ENCODE data around the gene IFNGR1. TPM values are rescaled to one million over a fixed set of nuclear protein-coding genes. Genes with fewer than 3 reads are reported as not detected.

Gene IFNGR1
- polyA plus RNA-seq, 1 donor, result 66.3 TPM

DNA sequence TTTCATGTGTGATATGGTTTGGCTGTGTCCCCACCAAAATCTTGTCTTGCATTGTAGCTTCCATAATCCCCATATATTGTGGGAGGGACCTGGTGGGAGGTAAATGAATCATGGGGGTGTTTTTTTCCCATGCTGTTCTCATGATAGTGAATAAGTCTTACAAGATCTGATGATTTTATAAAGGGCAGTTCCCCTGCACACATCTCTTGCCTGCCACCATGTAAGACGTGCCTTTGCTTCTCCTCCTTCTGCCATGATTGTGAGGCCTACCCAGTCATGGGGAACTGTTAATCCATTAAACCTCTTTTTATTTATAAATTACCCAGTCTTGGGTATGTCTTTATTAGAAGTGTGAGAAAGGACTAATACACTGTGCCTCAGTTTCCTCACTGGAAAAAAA is 41.6 kb downstream of the IFNGR1 start:
- no peak for DNase-seq

DNA sequence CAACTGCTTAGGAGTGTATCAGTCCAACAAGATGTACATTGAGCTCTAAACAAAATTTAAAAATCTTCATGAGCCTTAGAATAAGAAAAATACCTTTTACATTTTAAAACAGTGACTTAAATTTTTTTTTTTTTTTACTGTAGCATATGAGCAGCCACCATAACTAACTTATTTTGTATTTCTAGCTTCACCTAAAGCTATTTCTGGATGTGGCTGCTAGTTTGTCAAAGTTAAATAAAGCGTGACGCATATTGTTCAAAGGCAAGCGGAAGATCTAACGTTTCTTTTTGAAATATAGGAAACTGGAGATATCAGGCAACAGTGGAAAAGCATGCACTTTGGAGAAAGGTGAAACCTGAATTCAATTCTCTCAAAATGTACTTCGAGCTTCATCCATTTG is 42.5 kb downstream of the IFNGR1 start:
- no peak for DNase-seq

DNA sequence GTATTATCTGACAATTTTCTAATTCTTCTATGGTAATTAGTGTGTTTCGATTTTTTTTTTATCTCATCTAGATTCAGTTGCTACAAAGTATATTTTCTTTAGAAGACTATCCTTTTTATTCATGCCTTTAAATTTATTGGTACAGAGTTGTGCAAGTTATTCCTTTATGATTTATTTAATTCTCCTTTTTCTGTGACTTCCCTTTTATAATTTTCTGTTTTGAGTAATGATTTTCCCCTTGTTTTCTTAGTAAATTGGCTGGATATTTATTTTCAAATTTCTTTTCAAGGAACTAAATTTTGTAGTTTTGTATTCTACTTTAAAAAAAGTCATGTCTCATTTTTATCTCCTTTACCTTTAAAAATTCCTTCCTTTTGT is 43.3 kb downstream of the IFNGR1 start:
- DNase-seq, result no peak

DNA sequence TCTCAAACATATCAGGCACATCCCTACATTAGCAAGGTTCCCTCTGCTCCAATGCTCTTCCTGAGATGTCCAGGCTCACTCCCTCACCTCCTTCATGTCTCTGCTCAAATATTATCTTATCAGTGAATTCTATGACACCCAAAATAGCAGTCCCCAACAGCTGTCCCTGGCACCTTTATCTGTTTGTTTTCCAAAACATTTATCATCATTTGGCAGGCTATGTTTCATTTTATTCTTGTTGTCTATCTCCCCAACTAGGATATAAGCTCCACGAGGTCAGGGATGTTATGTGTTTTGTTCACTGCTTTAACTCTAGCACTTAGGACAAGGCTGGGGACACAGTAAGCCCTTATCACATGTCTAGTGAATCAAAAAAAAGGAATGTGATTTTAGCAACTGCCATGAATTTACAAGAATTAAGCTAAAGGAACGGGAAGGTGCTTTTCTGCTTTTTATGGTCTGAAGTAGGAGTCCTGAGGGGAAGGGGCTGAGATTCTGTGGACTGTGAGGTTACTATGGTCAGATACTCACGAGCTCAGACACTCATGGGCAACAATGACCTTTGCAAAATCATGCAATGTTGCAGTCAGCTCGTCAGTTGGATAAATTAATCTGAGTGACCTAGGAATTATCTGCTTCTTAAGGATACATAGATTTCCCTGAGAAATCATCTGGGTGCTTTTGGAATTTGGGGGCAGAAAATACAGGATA is 43.9 kb downstream of the IFNGR1 start:
- DNase-seq, result no peak

DNA sequence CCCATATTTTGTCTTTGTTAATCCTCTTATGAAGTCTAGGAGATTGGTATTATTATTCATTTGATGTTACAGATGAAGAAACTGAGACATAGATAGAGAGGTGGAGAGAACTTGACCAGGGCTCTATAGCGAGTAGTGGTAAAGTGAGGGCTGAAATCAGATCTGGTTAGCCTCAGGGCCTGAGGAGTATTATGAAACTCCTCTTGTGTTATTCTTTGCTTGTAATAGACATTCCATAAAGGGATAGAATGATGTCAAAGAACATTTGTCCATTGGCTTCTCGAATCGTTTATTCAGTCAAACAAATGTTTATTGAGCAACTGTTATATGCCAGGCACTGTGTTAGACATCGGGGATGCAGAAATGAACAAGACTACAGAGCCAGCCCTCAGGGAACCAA is 45.7 kb downstream of the IFNGR1 start, which contains the start of gene IL22RA2:
TSS of gene IL22RA2 (minus strand) at position 144 of the 400 bp plus-strand sequence. CDS start 11,895 bp downstream, outside the sequence.
- DNase-seq, result no peak

DNA sequence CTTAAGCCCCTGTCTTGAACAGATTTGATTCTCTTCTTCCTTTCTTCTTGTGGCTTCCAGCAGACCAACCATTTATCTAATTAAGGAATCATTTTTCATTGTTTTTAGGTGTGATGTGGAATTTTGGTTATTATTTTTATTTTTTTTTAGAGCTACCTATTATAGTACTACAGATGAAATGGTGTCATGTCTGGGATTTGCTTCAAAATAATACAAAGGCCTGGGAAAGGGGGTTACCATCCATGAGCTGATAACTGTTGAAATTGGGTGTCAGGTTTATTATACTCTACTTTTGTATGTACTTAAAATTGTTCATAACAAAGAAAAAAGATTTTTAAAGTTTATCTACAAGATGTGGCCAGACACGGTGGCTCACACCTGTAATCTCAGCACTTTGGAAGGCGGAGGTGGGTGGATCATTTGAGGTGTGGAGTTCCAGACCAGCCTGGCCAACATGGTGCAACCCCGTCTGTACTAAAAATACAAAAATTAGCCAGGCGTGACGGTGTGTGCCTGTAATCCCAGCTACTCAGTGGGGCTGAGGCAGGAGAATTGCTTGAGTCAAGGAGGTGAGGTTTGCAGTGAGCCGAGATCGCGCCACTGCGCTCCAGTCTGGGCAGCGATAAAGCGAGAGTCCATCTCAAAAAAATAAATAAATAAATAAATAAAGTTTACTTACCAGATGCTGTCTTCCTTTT is 46.3 kb downstream of the IFNGR1 start:
- DNase-seq, result no peak

DNA sequence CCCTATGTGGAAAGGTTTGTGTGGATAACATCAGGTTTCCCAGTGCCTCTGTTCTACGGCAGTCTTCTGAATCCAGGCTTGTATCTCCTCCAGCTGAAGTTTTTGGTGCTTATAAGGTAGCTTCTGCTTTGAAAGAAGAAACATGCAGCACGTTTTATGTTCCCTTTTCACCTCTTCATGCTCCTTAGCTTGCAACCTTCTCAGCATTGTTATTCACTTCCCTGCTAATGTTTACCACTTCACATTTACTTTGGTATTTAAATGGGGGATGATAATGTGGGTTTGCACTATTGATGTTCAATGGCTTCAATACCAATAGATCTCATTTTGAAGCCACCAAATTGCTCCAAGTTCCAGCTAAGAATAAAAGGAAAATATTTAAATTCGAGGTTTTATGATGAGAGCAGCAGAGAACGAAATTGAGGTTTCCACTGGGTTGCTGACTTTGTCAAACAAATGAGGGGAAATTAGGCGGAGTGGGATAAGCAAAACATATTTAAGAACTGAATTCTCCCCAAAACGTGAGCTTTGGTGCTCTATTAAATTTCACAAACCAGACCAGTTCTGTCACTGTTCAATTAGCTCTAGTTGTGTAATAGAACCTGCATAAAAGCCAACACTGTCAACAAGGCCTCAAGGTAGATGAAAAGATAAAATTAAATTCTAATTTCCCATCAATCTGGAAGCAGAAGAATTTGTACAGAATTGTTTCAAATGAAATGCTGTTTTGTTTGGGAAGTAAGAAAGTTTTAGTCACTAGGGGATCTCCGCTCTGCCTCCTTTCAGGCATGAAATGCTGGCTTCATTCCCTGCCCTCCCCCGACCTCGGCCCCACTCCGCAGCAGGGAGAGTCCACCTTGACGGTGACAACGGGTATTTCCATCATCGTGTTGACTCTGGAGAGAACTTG is 47.1 kb downstream of the IFNGR1 start:
- no peak for DNase-seq

DNA sequence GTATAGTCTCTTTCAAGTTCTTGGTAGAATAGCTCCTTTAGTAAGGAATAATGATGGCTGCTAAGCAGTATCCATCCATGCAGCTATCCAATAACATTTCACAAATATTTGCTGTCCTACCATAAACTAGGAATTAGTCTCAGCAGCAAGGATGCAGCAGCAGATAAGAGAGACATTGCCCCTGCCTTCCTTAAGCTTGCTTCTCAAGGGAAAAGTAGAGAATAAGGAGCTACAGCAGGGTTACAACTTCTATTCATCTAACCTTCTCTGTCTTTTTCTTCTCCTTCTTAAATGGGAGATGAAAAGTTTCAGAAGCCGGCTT is 48.2 kb downstream of the IFNGR1 start:
- no peak for DNase-seq

DNA sequence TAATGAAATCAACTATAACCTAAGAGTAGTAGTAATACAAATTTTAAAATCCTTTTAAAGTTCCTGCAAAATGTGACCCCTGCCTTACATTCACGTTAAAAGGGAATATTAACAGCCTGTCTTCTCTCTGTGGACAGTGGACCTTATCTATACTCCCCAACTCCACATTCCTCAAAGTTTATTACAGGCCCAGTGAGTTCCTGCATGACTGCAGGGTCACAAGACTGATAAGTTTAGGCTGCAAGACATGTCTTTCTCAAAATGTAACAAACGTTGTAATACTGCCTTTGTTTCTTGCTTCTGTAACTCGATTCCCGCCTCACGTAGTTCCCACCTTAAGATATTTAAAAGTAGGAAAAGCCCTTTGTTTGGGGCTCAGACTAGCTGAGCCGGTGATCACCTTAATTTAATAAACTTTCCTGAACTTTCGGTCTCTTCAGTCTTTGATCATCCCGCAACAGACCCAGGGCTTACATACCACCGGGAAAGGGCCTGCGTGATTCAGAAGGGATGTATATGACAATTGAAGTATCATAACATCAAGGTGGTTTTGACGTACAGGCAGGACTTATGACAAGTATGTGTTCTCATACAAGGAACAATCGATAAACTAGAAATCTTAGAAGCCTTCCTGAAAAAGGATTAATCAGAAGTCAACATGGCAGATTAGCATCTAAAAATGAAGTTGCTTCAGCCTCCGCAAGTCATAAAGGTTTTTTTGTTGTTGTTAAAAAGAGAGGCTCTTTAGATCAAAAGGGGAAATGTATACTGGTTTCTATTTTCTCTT is 48.7 kb downstream of the IFNGR1 start:
- no peak for DNase-seq

DNA sequence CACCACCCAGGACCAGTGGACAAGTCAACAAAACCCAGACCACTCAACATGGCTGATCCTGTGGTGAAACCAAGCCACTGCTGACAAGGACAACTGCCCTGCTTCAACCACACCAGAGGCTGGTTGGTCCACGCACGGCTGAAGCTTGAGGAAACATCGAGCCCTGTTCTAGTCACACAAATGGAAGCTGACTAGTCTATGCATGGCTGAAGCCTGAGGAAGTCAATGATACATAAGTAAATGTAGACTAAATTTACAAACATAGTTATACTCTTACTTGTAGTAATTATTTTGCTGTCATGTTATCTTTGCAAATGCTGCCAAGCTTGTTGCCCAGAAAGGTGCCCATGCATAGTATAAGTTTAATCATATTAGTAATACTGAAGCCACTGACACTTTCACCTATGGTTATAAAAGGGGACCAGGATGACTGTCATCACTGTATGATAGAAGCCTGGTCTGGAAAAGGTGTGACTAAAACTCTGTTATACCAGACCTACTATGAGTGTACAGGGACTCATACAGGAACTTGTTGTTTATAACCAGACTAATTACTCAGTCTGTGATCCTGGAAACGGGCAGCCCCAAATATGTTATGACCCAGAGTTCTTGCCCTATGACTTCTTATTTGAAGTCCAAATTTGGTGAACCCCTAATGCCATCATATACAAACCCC is 51.3 kb downstream of the IFNGR1 start:
- no peak for DNase-seq

DNA sequence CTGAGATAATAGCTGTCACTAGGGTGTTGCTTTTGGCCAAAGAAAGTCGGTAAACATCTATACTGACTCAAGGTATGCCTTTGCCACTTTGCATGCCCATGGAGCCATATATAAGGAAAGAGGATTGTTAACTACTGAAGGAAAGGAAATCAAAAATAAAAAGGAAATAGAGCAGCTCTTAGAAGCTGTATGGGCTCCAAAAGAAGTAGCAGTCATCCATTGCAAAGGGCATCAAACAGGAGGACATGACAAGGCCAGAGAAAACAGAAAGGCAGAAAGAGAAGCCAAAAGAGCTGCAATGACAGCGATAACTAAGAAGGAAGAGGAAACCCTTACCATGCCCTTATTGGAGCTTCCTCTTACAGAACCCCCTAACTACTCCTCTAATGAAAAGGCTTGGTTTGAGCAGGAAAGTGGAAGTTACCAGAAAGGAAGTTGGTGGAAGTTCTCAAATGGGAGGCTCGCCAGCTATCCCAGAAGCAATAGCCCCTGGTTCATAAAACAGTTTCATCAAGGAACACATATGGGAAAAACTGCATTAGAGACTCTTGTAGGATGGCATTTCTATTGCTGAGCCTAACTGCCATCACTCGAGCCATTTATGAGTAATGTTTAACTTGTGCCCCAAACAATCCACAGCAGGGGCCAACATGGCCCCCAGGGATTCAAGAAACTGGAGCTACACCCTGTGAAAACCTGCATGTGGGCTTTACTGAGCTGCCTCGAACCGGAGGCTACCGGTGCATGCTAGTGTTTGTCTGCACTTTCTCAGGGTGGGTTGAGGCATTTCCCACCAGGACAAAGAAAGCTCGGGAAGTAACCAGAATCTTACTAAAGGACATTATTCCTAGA is 52.7 kb downstream of the IFNGR1 start:
- no peak for DNase-seq

DNA sequence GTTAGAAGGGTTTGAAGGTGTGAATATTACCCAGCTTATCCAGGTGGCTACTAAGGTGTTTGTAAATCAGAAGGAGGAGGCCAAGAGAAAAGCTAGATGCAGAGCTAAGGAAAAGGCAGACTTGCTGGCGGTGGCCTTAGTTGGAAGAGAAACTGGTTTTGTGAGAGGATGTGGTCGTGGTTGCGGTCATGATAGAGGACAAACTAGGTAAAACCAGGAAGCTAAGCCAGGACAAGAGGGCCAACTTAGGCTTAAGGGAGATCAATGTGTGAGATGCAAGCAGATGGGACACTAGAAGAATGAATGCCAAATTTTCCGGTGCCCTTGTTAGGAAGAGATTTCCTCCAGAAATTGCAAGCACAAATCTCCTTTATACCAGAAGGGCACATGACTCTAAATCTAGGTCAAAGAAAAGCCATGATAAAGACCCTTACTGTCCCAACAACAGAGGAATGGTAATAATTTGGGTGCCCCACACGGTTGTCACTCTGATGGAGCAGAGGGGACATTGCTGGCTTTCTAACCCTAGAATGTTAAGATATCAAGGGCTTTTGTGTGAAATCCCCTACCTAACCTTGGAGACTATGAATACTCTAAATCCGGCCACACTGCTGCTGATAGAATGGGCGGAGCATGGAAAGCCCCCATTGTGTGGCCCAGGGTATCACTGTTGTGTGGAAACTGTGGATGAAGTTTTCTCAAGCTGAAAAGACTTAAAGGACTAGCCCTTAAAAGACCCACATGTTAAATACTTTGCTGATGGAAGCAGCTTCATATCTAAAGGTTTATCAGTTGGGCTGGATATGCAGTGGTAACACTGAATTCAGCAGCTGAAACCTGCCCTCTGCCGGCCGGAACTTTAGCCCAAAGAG is 53.6 kb downstream of the IFNGR1 start:
- DNase-seq, result no peak

DNA sequence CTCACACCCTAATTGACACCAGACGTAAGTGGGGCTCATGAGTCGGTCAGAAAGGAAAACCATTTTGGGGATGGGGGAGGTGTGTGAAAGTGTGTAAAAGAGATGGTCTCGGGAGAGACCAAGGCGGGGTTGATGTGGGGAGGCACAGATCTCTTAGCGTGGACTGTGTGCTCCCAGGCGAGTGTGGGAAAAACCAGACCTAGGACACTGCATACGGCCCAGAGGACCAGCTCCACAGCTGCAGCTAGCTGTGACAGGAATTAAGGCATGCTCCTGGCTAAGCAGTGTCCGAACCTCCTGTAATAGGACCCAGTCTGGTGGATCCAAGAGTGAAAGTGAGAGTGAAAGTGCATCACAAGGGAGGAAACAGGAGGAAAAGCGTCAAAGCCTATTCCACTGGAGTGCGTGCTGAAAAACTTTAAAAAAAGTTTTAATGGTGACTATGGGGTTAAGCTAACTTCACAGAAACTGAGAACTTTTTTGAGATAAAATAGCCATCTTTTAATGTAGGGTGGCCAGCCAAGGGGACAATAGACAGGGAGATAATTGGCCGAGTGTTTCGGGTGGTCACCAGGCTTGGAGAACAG is 55.4 kb downstream of the IFNGR1 start:
- no peak for DNase-seq

DNA sequence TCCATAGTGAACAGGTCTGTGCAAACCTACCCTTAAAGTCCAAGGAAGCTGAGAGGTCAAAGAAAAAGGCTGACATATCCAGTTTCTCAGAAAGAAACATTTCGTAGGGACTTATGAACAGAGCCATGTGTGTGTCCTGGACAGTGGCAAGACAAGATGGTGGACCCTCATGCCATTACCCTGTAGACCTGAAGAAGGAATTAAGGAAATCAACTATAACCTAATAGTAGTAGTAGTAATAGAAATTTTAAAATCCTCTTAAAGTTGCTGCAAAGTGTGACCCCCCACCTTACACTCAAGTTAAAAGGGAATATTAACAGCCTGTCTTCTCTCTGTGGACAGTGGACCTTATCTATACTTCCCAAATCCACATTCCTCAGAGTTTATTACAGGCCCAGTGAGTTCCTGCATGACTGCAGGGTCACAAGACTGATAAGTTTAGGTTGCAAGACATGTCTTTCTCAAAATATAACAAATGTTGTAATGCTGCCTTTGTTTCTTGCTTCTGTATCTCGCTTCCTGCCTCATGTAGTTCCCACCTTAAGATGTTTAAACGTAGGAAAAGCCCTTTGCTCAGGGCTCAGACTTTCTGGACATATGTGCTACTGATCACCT is 56.4 kb downstream of the IFNGR1 start:
- DNase-seq, result no peak

DNA sequence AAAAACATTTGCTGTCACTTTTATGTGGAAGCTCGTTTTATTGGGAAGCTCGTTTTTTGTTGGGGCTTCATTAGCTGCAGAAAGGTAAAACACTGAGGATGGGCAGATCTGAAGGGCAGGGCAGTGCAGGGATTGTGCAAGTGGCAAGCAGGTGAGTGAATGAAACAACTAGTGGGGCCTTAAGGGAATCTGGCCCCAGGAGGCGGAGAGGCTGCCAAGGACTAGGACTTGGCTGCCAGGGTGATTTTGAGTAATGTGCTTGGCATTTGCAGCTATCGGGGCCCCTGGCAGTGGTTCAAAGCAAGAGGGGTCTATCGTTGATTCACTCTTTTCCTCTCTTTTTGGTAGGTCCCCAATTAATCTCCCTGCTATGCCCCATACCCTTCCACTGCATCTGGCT is 57.2 kb downstream of the IFNGR1 start:
- no peak for DNase-seq

DNA sequence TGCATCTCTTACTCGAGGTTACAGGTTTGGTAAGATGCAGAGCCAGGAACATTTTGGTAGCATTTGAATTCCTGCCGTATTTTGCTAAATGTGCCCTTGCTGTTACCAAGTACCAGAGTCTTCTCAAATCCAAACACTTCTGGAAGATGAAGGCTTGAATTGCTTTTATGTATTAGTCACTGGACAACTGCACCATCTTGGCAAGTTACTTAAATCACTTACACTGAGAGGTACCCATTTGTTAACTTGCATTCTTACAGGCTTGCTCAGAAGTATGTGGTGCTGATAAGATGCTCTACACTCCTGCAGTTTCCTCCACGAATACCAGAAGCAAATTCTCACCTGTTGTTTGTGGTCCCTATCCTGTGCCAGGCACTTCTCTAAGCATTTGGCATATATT is 58.4 kb downstream of the IFNGR1 start:
- no peak for DNase-seq

DNA sequence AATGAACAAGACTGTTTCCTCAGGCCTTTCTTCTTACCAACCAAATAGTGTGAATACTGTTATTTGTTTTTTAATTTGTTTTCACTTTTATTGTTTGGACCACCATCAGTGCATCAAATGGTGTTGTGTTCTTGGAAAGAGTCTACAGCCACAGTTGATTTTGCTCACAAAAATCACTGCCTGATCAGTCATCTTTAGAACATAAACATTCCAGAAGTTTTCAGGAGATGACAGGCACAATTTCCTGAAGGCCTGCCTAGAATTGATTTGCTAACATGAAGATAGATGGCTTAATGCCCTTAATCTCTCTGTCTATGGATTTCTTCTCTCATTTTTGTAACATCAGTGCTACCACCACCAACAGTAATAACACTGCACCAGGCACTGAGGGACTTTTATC is 59.3 kb downstream of the IFNGR1 start:
- no peak for DNase-seq

DNA sequence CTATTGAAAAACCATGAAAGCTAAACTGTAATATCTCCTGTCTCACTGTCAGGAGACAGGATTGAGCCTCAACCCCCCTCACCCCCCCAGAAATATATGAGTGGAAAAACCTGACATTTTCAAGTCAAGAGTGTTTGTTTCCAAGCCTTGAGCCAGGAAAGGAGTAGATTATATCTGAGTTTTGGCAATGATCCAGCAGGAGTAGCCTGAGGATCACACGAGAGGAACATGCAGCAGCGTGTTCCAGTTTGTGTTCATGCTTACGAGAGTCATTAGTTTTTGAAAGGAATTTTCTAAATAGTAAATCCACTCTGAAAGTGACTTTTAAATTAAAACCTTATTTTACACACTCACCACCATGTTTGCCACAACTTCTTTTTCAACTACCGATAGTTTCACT is 61.6 kb downstream of the IFNGR1 start:
- DNase-seq, result peak; percentile 17

DNA sequence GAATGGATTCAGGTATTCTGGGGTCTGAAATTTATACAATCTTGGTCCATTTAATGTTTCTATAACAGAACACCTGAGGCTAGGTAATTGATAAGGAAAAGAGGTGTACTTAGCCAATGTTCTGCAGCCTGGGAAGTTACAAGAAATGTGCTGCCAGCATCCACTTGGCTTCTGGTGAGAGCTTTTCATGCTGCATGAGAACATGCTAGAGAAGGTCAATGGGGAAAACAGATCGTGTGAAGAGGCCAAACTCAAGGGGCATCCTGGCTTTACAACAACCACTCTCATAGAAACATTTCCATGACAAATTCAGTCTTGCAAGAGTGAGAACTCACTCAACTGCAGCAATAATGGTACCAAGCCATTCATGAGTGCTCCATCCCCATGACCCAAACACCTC is 62.5 kb downstream of the IFNGR1 start:
- DNase-seq, result no peak
